Lower lobe of right lung (tissue), 2 donors: ENCODE data around the gene PTPN18. TPM values are rescaled to one million over a fixed set of nuclear protein-coding genes. Genes with fewer than 3 reads are reported as not detected.

ENCODE experiments used
- ATAC-seq, 2 donors: fragments of 200-7000 bp; cut with Tn5 transposase; one replicate each; pipeline ENCODE4 v1.9.1; 2020 to 2022; ENCODE audit warnings: mild to moderate bottlenecking in 2 of 2, moderate library complexity in 2 of 2
- DNase-seq: peaks from one replicate; pipeline ENCODE4 v3.0.0-alpha.2; 2020
- H3K27ac ChIP-seq: fragments of 200-600 bp; one replicate; pipeline ENCODE4 v1.8.0; 2022
- H3K27me3 ChIP-seq: fragments of 200-600 bp; one replicate; pipeline ENCODE4 v1.8.0; 2022; ENCODE audit warnings: low read depth
- H3K36me3 ChIP-seq: fragments of 200-600 bp; one replicate; pipeline ENCODE4 v1.8.0; 2022; ENCODE audit warnings: mild to moderate bottlenecking
- H3K4me1 ChIP-seq: fragments of 200-600 bp; one replicate; pipeline ENCODE4 v1.8.0; 2022
- H3K4me3 ChIP-seq: fragments of 200-600 bp; one replicate; pipeline ENCODE4 v1.8.0; 2022; ENCODE audit warnings: mild to moderate bottlenecking
- H3K9me3 ChIP-seq: fragments of 200-600 bp; one replicate; pipeline ENCODE4 v1.8.0; 2022
- CTCF ChIP-seq: fragments of 200-600 bp; IDR thresholded peaks from one replicate; pipeline ENCODE4 v1.8.0; 2022; ENCODE audit warnings: antibody characterized with exemption, mild to moderate bottlenecking
- intact Hi-C: fragments of 100-400 bp; cut with DNase I; formaldehyde crosslinking; loops from one replicate; pipeline ENCODE4 v1.11.0; 2022
- total RNA-seq: library from RNA; stranded (reverse); fragmentation: NEBNext Ultra II Directional; extraction: Animal tissue kit (Norgen Biotek cat#: 25700); gene quantifications from one replicate; pipeline ENCODE4 v1.2.1, GENCODE V29; 2021
- donor health status: DM: no; HTN: yes; CAD: no; lungs with severe emphysema.

Gene PTPN18
- total RNA-seq, 1 donor from 2014 or later, result 74.1 TPM

GRCh38 chr2:130346041-130346740 is 9.7 kb upstream of the PTPN18 start:
- H3K4me1 ChIP-seq, result peaks cover 16% of the 10 kb centered on the region
- no peak overlapping the region for H3K4me3 ChIP-seq
- H3K9me3 ChIP-seq, result no peaks in the 10 kb centered on the region
- intact Hi-C loops, result no loop called here
- no peak for TF ChIP-seq CTCF
- no peak overlapping the region for H3K27ac ChIP-seq
- peaks cover 48% of the 10 kb centered on the region for H3K36me3 ChIP-seq
- ATAC-seq (no peak), DNase-seq (no peak)
- H3K27me3 ChIP-seq, result no peaks in the 10 kb centered on the region

- no peak for TF ChIP-seq CTCF
- intact Hi-C loops, result no loop called here
- H3K9me3 ChIP-seq, result no peaks in the 10 kb centered on the region
- peaks cover 48% of the 10 kb centered on the region for H3K36me3 ChIP-seq
- H3K4me1 ChIP-seq, result peaks cover 11% of the 10 kb centered on the region
- DNase-seq (no peak), ATAC-seq (no peak)
- H3K27me3 ChIP-seq, result no peaks in the 10 kb centered on the region
- H3K4me3 ChIP-seq, result no peak overlapping the region
- H3K27ac ChIP-seq, result no peak overlapping the region
Observed at GRCh38 chr2:130346741-130347066, 9.2 kb upstream of the PTPN18 start.

- Histone ChIP-seq H3K4me1 (peaks cover 11% of the 10 kb centered on the region), H3K36me3 (peaks cover 48% of the 10 kb centered on the region), H3K27me3 (no peaks in the 10 kb centered on the region), H3K9me3 (no peaks in the 10 kb centered on the region), H3K27ac (no peak overlapping the region), H3K4me3 (no peak overlapping the region)
- no peak for ATAC-seq
- intact Hi-C loops, result no loop called here
- DNase-seq, result no peak
- TF ChIP-seq CTCF, result no peak
Observed at GRCh38 chr2:130347220-130347925, 8.5 kb upstream of the PTPN18 start.

- no peak overlapping the region for H3K4me3 ChIP-seq
- intact Hi-C loops, result no loop called here
- no peak for ATAC-seq
Observed at GRCh38 chr2:130349174-130349573, 6.7 kb upstream of the PTPN18 start.

GRCh38 chr2:130351711-130352110 is 4.1 kb upstream of the PTPN18 start:
- peak overlapping the region; percentile 49 for H3K27ac ChIP-seq

More at GRCh38 chr2:130349174-130349573, 6.7 kb upstream of the PTPN18 start:
- peaks cover 16% of the 10 kb centered on the region for H3K4me1 ChIP-seq
- no peak for TF ChIP-seq CTCF
- H3K27ac ChIP-seq, result no peak overlapping the region
- H3K9me3 ChIP-seq, result no peaks in the 10 kb centered on the region
- no peaks in the 10 kb centered on the region for H3K27me3 ChIP-seq
- peaks cover 48% of the 10 kb centered on the region for H3K36me3 ChIP-seq
- no peak for DNase-seq

More at GRCh38 chr2:130351711-130352110, 4.1 kb upstream of the PTPN18 start:
- DNase-seq (no peak), ATAC-seq (no peak)
- Histone ChIP-seq H3K9me3 (no peaks in the 10 kb centered on the region), H3K4me1 (peaks cover 29% of the 10 kb centered on the region), H3K4me3 (no peak overlapping the region), H3K36me3 (peaks cover 23% of the 10 kb centered on the region), H3K27me3 (no peaks in the 10 kb centered on the region)
- no peak for TF ChIP-seq CTCF
- intact Hi-C loops, result no loop called here
